KMS-11 (cell line): ENCODE measurements around the gene GCSAML.
A peak's percentile ranks its signal among the peaks of the same experiment; 100 is the strongest.

ENCODE experiments used
- H2AFZ ChIP-seq: fragments of 200-600 bp; sonication (generic); 2 replicates; pipeline ENCODE4 v1.6.1; 2016; ENCODE audit warnings: antibody characterized with exemption, mixed run types, low read depth
- H3K27ac ChIP-seq: fragments of 200-600 bp; sonication (generic); 2 replicates; pipeline ENCODE4 v1.6.1; 2016; ENCODE audit warnings: mild to moderate bottlenecking, mixed run types
- H3K27me3 ChIP-seq: fragments of 200-600 bp; sonication (generic); 2 replicates; pipeline ENCODE4 v1.6.1; 2017; ENCODE audit warnings: mild to moderate bottlenecking, low read depth, mixed run types, moderate library complexity; ENCODE audit not compliant: insufficient read depth
- H3K36me3 ChIP-seq: fragments of 200-600 bp; sonication (generic); 2 replicates; pipeline ENCODE4 v1.6.1; 2017; ENCODE audit warnings: mild to moderate bottlenecking, mixed run types; ENCODE audit not compliant: insufficient read depth
- H3K4me1 ChIP-seq: fragments of 200-600 bp; sonication (generic); 2 replicates; pipeline ENCODE4 v1.6.1; 2016; ENCODE audit warnings: mild to moderate bottlenecking, low read depth, mixed run types; ENCODE audit not compliant: poor library complexity, severe bottlenecking
- H3K4me2 ChIP-seq: fragments of 200-600 bp; sonication (generic); 2 replicates; pipeline ENCODE4 v1.7.0; 2016; ENCODE audit warnings: mild to moderate bottlenecking, mixed run types
- H3K4me3 ChIP-seq: fragments of 200-600 bp; sonication (generic); IDR thresholded peaks from 2 replicates; pipeline ENCODE4 v1.6.1; 2017; ENCODE audit warnings: low read depth, low read length, mixed read lengths; ENCODE audit not compliant: insufficient read depth
- H3K79me2 ChIP-seq: fragments of 200-600 bp; sonication (generic); 2 replicates; pipeline ENCODE4 v1.6.1; 2016; ENCODE audit warnings: low read depth, mixed run types; ENCODE audit not compliant: insufficient read depth
- H3K9ac ChIP-seq: fragments of 200-600 bp; sonication (generic); 2 replicates; pipeline ENCODE4 v1.6.1; 2016; ENCODE audit warnings: mild to moderate bottlenecking, mixed run types
- H4K20me1 ChIP-seq: fragments of 200-600 bp; sonication (generic); 2 replicates; pipeline ENCODE4 v1.6.1; 2016; ENCODE audit warnings: mild to moderate bottlenecking, mixed run types; ENCODE audit not compliant: insufficient read depth
- CTCF ChIP-seq: fragments of 200-600 bp; sonication (generic); conservative IDR thresholded peaks from 2 replicates; pipeline ENCODE4 v1.6.1; 2017; ENCODE audit warnings: low read depth, mild to moderate bottlenecking, antibody characterized with exemption, low read length, moderate library complexity, mixed read lengths

The GCSAML gene

GRCh38 chr1:247531937-247532336 is 17.0 kb upstream of the GCSAML start:
- H3K4me1 ChIP-seq, result no peaks in the 10 kb centered on the region
- H3K79me2 ChIP-seq, result no peaks in the 10 kb centered on the region
- no peak overlapping the region for H3K4me2 ChIP-seq
- no peaks in the 10 kb centered on the region for H3K36me3 ChIP-seq
- TF ChIP-seq CTCF, result peak; percentile 24; the same call in 1 of the 2 replicates
- no peak overlapping the region for H3K4me3 ChIP-seq
- H3K9ac ChIP-seq, result no peak overlapping the region
- H3K27me3 ChIP-seq, result no peaks in the 10 kb centered on the region
- no peak overlapping the region for H2AFZ ChIP-seq
- no peaks in the 10 kb centered on the region for H4K20me1 ChIP-seq
- no peak overlapping the region for H3K27ac ChIP-seq

GRCh38 chr1:247535402-247535801 is 13.5 kb upstream of the GCSAML start:
- TF ChIP-seq CTCF, result no peak
- no peak overlapping the region for H3K4me3 ChIP-seq

GRCh38 chr1:247536340-247536739 is 12.6 kb upstream of the GCSAML start, which contains the start of gene OR2C3:
Gene OR2C3 (minus strand): TSS chr1:247536440. CDS start chr1:247532511, 3,929 bp downstream.
- TF ChIP-seq CTCF, result no peak

More at GRCh38 chr1:247535402-247535801, 13.5 kb upstream of the GCSAML start:
- Histone ChIP-seq H3K4me1 (no peaks in the 10 kb centered on the region), H3K9ac (no peak overlapping the region), H3K27me3 (no peaks in the 10 kb centered on the region), H3K79me2 (no peaks in the 10 kb centered on the region), H2AFZ (no peak overlapping the region), H3K27ac (no peak overlapping the region), H3K36me3 (no peaks in the 10 kb centered on the region), H4K20me1 (no peaks in the 10 kb centered on the region), H3K4me2 (no peak overlapping the region)

GRCh38 chr1:247538561-247538960 is 10.4 kb upstream of the GCSAML start:
- Histone ChIP-seq H3K9ac (no peak overlapping the region), H3K4me3 (no peak overlapping the region), H3K36me3 (no peaks in the 10 kb centered on the region), H4K20me1 (no peaks in the 10 kb centered on the region), H3K4me1 (no peaks in the 10 kb centered on the region), H3K27me3 (no peaks in the 10 kb centered on the region), H2AFZ (no peak overlapping the region), H3K27ac (no peak overlapping the region), H3K4me2 (no peak overlapping the region), H3K79me2 (no peaks in the 10 kb centered on the region)
- no peak for TF ChIP-seq CTCF

More at GRCh38 chr1:247536340-247536739, 12.6 kb upstream of the GCSAML start, which contains the start of gene OR2C3:
- no peaks in the 10 kb centered on the region for H4K20me1 ChIP-seq
- no peaks in the 10 kb centered on the region for H3K4me1 ChIP-seq
- no peak within 1 kb of the TSS for H3K27ac ChIP-seq
- H3K9ac ChIP-seq, result no peak within 1 kb of the TSS
- H3K4me2 ChIP-seq, result no peak within 1 kb of the TSS
- no peaks in the 10 kb centered on the region for H3K27me3 ChIP-seq
- no peaks in the 10 kb centered on the region for H3K79me2 ChIP-seq
- H2AFZ ChIP-seq, result no peak within 1 kb of the TSS
- H3K36me3 ChIP-seq, result no peaks in the 10 kb centered on the region
- no peak within 1 kb of the TSS for H3K4me3 ChIP-seq

GRCh38 chr1:247539215-247539614 is 9.7 kb upstream of the GCSAML start:
- Histone ChIP-seq H3K9ac (no peak overlapping the region), H4K20me1 (no peaks in the 10 kb centered on the region), H3K4me3 (no peak overlapping the region), H3K4me1 (no peaks in the 10 kb centered on the region), H3K4me2 (no peak overlapping the region), H3K27me3 (no peaks in the 10 kb centered on the region), H3K36me3 (no peaks in the 10 kb centered on the region), H3K27ac (no peak overlapping the region), H3K79me2 (no peaks in the 10 kb centered on the region), H2AFZ (no peak overlapping the region)
- TF ChIP-seq CTCF, result no peak
